ENCODE data around the gene MTFR1L.

The MTFR1L gene

DNA sequence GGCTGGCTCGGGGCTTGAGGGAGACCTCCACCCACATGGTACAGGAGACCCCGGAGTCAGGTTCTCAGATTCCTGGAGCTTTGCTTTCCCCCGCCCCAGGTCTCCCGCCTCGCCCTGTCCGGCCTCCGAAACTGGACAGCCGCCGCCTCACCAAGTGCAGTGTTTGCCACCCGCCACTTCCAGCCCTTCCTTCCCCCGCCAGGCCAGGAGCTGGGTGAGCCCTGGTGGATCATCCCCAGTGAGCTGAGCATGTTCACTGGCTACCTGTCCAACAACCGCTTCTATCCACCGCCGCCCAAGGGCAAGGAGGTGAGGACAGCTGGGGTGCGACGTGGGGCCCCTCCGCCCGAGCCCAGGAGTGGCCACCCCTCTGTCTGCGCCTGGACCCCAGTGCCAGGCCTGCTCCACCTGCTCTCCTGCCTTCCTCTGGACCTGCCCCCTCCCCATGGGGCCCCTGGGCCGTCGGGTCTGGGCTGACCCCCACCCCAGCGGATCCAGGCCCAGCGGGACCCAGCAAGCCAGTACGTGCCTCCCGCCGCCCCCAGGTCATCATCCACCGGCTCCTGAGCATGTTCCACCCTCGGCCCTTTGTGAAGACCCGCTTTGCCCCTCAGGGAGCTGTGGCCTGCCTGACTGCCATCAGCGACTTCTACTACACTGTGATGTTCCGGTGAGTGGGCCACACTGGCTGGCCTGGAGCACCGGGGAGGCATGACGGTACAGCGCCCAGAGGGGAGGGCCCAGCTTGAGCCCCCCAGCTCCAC lies 11.1 kb upstream of the MTFR1L start:
- no peak for DNase-seq

DNA sequence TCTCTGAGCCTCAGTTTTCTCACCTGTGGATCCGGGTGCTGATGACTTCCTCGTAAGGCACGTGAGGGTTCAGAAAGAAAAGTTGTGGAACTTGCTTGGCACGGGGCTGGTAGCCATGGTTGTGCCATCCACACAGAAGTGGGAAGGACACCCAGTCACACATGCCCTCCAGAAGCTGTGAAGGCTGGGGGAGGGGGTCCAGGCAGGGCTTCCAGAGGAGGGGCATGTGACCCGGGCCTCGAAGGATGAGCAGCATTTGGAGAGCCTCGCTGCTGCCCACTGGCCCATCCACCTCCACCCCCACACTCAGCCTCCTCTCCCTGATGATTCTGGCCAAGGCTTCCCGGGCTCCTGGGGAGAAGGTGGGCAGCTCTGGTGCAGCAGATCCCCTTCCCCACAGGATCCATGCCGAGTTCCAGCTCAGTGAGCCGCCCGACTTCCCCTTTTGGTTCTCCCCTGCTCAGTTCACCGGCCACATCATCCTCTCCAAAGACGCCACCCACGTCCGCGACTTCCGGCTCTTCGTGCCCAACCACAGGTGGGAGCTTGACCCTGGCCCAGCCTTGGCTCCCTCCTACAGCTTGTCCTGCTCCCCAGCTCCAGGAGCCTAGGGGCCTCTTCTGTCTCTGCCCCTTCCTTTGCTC lies 10.3 kb upstream of the MTFR1L start:
- peak; percentile 60 for DNase-seq

DNA sequence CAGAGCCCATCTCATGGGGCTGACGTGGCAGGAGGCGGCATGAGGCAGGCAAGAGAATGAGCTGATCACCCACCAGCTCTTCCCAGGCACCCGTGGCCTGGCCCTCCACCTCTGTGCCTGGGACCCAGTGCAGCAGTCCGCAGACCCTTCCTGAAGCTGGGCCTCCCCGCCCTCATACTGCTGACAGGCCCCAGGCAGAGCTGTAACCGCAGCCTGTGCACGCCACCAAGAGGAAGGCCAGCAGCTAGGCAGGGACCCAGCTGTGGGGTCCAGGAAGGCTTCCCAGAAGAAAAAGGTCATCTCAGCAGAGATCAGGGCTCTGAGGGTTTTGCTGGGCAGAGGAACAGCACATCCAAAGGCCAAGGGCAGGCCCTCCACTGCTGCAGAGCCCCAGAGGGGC lies 9.8 kb upstream of the MTFR1L start:
- DNase-seq: no peak

DNA sequence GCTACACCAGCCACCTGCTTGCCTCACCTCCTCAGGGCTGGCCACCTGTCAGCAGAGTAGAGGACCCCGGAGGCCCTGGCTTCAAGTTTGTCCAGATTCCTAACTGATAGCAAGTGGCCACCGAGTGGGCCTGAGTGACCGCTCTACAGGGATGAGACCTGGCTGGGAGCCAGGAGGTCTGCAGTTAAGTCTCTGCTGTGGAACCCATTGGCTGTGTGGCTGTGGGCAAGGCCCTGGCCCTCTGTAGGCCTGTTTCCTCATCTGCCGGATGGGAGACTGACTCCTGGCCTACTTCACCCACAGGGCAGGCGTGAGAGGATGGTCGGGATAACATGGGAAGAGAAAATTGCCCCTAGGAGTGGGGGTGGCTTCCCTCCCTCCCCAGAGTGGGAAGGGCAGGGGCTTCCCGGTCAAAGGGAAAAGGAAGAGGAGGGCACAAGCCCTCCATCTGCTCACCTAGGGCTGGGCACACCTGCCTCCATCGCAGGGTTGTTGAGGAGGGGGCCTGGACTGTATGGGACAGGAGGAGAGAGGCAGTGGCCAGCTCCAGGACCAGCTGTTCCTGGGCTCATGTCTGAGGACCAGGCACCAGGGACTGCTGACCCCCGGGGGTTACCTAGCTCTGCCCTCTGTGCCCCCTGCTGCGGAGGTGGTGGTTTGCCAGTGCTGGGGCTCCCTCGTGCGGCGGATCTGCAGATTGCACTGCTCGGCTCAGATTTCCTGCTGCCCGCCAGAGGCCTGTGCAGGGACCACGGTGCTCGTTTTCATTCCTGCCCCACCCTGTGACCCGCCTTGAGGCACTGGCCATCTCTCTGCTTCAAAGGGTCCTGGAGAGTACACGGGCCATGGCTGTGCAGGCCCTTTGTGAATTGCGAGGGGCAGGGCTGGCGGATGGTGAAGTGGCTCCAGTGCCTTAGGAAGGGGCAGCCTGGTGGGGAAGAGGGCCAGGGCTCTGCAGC lies 9.1 kb upstream of the MTFR1L start:
- DNase-seq: peak; percentile 76

DNA sequence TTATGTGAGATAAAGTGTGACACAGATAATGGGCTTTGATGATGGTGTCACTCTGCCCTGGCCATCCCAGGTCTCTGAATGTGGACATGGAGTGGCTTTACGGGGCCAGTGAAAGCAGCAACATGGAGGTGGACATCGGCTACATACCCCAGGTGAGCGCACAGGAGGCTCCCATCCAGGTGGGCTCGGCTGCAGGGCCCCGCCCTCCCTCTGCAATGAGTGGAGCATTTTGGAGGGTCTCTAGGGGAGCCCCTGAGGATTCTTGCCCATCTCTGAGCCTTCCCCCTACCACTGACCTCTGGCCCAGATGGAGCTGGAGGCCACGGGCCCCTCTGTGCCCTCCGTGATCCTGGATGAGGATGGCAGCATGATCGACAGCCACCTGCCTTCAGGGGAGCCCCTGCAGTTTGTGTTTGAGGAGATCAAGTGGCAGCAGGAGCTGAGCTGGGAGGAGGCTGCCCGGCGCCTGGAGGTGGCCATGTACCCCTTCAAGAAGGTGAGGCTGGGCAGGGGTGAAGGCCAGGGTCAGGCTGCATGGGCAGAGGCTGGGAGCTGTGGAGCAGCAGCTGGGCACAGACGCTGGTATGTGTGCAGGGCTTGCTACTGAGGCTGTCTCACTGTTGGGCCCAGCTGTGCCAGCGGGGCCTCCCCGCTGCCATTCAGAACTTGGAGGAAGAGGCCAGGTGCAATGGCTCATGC lies 8.2 kb upstream of the MTFR1L start:
- DNase-seq: no peak

DNA sequence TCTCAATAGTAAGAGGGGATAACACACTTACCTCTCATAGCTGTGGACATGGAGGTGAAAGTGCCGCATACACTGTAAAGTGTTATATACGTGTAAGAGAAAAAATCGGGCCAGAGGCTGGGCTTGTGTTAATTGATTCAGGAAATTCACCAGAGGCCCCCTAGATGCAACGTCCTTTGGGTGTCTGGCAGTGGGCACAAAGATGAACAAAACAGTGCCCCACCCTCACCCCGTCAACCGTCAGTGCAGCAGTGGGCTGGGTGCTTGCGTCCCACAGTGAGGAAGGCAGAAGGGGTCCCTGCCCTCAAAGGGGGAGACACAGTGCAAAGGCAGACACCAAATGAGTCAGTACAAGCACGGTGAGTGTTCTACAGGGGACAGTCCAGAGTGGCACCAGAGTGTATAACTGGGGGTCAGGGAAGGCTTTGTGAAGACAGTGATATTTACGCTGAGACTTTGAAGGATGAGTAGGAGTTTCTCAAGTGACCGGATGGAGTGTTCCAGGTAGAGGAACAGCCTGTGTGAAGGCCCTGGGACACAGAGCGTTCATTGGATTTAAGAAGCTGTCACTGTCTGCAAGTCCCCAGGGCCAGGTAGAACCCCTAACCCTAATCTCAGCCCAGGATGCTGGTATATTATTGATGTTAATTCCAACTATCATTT lies 6.6 kb upstream of the MTFR1L start:
- no peak for DNase-seq

DNA sequence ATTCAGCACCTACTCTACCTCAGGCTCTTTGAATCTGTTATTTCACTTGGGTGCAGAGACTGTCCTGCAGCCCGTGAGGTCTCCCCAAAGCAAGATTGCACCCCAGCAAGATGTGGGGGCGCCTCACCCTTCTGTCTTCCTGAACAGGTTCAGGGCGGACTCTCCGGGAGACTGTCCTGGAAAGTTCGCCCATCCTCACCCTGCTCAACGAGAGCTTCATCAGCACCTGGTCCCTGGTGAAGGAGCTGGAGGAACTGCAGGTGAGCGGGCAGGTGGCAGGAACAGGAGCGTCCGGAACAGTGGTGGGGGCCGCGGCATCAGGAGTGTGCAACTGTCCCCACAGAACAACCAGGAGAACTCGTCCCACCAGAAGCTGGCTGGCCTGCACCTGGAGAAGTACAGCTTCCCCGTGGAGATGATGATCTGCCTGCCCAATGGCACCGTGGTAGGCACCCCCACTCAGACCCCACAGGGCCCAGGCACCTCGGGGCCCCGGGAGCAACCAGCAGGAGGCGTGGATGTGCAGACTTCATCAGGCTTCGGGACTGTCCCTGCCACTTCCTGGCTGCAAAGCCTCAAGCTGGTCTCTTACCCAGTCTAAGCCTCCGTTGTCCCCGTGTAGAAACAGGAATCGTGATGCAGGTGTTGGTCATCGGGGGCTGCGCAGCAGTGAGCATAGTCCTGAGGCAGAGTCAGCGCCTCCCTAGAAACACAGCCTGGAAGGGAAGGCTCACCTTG lies 5.9 kb upstream of the MTFR1L start:
- no peak for DNase-seq

DNA sequence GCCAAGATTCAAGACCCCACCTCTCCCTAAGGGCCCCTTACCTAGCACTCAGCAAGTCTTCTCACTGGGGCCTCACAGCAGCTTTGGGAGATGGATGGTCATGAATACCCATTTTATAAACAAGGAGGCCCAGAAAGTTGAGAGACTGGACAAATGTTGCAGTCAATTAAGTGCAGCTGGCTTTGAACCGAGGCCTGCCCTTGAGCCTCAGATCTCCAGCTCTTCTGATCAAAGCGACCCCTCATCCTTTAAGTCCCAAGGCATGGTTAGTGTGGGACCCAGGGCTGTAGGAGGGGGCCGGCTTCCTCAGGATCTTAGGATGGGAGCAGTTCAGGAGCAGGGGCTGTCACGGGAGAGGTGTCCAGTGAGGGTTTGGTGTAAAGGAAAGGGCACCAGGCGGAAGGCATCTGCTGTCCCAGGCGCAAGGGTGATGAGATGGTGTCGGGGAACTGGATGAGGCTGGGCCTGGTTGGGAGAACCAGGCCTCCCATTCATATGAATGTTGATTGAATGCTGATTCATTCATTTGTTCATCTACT lies 5.1 kb upstream of the MTFR1L start:
- DNase-seq: no peak

DNA sequence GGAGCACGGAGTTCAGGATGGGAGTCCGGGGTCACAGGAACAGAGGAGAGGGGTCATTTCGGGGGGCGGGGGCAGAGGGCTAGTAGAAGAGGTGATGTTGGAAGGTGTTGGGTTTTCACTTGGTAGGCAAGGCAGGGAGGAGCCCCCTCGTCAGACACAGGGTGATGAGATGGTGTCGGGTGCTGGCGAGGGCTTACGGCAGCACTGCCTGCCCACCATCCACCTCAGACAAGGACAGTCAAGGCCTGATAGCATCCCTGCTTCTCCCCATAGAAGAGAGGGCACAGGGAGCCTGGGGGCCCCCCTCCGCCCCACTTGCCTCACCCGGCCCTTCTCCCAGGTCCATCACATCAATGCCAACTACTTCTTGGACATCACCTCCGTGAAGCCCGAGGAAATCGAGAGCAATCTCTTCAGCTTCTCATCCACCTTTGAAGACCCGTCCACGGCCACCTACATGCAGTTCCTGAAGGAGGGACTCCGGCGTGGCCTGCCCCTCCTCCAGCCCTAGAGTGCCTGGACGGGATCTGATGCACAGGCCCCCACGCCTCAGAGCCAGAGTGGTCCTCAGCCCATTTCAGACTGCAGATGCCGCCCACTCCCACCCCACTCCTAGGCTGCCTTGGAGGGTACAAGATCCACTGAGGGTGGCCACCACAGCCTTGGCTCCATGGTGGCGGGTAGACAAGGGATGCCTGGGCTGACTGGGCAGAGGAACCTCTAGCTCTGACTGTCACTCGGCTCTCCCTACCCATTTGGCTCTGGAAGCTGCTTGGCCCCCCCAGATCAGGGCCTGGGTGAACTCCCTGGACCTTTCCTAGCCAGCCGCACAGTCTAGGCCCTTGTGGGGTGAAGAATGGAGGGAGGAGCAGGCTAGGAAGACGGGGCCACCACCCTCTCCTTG lies 4.3 kb upstream of the MTFR1L start:
- no peak for DNase-seq

DNA sequence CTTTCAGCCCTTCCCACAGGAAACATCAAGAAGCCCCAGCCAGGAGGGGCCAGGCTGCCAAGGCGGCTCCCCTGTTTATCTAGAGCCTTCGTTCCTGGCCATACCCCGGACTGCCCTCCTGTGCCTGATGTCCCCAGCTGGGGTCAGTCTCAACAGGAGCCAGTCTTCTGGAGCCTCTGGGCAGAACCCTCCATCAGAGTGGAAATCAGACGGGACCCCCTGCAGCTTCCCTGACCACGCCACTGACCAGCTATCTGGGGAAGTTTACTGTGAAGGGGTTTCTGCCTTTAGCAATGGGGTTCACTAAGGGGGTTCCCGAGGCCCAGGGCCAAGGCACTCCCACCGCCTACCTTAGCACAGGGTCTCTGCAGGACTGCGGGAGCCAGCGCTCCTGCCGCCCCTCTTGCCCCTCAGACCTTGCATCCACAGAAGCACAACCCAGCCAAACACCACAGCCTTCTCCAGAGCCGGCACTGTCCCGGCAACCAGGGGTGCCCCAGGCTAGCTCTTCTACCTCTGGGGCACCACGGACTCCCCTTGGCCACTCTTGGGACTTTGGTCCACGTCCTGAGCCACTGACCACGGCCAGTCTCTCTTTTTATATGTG lies 3.5 kb upstream of the MTFR1L start:
- DNase-seq: no peak

DNA sequence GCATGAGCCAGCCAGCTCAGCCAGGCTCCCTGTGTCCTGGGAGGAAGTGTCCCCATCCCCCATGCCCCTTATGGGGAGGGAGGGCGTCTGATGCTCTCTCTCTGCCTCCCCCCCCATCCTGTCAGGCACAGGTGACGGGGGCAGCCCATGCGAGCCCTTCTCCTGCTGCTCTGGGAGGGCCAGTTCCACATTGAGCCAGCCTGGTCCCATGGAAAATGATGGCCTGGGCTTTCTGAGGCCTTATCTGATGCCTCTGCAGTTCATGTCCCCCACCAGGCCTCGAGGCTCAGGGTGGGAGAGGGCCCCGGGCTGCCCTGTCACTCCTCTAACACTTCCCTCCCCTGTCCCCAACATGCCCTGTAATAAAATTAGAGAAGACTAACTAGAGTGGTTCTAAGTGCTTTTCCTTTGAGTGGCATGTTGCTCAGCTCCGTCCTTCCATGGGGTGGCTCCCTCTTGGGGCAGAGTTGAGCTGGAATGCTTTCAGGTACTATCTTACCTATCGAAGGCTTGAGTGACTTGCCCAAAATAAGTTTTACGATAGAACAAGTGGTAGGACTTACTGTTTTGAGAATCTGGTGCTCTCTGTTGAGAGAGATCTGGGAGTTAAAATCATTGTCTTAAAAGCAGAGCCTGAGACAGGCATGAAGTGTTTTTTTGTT lies 1.8 kb upstream of the MTFR1L start:
- no peak for DNase-seq

DNA sequence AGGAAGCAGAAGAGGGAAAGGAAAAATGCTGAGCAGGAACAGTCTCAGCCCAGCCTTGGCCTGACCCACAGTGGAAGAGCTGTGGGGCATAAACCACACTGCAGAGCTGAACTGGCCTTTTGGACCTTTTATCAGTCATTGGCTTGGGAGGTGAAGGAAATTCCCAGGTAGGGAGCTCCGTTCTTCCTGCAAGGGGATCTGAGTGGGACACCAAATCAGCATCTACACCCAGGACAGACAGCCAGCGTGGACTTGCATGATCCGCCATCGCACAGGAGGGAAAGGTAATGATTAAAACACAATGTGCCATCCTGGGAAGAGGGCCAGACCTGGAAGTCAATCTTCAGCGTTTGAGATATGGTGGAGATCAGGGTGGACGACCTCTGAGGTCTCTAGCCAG lies 1.2 kb upstream of the MTFR1L start:
- no peak for DNase-seq

DNA sequence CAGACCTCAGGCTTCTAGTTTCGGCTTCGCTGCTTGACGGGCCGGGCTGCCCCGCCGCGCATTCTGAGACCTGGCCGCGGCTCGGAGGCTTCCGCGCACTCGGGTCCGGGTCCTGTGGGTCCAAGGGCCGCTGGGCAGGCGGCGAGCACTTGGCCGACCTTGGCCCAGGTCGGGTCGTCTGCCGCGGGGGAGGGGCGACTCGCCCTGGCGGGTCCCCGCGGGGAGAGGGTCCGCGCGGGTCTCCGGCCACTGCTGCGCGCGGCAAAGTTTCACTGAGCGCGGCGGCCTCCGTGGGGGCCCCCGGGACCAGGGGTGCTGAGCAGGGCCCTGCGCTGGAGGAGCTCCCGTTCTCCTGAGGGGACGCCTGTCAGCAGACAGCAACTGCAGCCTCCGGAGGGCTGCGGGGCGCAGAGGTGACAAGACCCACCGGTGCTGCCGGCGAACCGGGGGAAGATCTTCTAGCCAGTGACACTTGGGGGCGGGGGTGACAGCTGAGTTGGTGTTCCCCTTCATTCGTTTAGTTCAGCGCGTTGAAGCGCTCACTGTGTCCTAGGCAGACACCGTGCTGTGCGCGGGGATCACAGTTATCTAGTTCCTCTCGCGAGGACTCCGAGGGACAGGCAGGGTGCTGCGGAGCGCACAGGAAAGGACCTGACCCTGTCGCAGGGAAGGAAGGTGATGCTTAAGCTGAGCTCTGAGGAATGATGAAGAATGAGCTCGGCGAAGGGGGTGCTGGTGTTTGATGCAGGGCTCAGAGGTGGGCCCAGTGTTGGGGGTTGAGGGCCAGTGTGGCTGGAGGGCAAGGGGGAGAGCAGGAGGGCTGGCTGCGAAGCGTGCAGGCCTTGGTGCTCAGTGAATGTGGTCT lies 725 bp downstream of the MTFR1L start:
- DNase-seq: peak; percentile 66

DNA sequence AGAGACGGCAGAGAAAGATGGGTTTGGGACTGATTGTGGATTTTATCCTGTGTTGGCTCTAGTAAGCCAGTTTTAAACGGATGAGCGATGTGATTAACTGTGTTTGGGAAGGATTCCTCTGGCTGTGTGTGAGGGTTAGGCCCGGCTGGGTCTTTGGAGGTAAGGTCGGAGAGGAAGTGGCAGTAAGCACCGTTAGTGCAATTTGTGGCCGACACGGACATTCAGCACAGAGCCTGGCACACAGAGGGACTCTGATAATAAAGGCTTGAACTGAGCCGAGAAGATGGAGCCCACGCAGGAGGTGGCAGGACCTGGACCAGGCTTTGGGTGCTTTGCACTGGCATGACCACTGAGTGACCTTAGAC lies 1.3 kb downstream of the MTFR1L start:
- no peak for DNase-seq

DNA sequence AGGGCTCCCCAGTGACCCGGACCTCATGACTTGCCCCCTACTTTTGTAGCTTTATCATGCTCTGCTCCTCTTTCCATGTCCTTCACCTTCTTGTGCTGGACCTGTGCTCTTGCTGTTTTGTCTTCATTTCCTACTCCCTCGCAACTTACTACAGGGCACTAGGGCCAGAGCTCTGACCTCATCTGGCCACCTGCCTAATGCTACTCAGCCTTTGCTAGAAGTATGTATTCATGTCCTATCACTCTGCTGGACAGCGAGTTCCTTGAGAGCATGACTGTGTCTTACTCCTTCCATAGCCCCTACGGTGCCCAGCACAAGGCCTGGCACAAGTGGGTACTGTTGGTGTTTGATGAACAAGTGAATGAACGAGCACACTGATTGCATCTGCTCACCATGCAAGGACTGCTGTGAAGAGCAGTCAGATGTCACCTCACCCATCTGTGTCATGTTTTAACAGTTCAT lies 1.9 kb downstream of the MTFR1L start:
- no peak for DNase-seq

DNA sequence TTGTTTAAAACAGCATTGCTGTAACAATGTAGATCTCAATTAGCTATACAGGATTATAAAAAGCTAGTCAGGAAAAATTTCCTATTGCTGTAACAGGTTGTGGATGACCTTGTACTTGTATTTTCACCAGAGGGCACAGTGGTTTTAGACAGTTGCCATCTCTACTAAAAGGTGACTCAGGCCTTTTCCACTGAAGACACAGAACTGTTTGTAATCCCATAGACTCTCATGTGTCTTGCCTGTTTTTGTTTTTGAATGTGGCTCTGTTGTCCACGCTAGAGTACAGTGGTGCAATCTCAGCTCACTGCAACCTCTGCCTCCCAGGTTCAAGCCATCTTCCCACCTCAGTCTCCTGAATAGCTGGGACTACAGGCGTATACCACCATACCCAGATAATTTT lies 5.9 kb downstream of the MTFR1L start:
- DNase-seq: no peak

DNA sequence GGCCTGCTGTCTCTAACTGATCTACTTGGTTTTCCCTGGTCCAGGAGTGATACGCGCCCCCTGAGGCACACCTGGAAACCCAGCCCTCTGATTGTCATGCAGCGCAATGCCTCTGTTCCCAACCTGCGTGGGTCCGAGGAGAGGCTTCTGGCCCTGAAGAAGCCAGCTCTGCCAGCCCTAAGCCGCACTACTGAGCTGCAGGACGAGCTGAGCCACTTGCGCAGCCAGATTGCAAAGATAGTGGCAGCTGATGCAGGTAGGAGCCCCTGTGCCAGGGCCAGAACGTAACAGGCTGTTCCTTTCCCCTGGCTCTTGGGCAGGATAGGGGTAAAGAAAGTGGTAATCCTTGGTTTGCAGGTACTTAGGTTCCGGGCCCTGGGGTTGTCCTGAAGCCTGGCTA lies 6.8 kb downstream of the MTFR1L start:
- no peak for DNase-seq

DNA sequence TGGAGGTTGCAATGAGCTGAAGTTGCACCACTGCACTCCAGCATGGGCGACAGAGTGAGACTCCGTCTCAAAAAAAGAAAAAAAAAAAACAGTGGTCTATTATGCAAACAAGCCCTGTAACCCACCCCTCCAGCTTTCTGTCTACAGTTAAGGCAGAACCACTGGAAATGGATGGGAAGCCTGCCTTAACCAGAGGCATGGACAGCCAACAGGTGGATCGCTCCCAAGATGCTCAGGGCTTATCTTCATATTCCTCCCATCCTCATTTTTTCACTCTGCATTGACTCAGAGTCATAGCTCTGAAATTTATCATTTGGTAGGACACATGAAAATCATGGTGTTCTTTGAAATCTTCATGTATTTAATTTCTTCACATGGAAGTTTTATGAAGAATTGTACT lies 8.7 kb downstream of the MTFR1L start:
- no peak for DNase-seq
